H1 (cell line): ENCODE results near the gene TEX14. TPM values are rescaled to one million over a fixed set of nuclear protein-coding genes. Genes with fewer than 3 reads are reported as not detected.

ENCODE experiments used
- CTCF ChIA-PET: fragments of 300-600 bp; sonication (Branson Sonifier 250); formaldehyde crosslinking; loops from one replicate; lab custom pipeline; 2021; ENCODE audit not compliant: partially characterized antibody; lab: Charles Lee
- POLR2A ChIA-PET: fragments of 300-600 bp; sonication (Branson Sonifier 250); formaldehyde crosslinking; loops from one replicate; lab custom pipeline; 2021; ENCODE audit warnings: inconsistent platforms; ENCODE audit not compliant: partially characterized antibody; lab: Charles Lee
- DNase-seq, 2 experiments: peaks; one replicate each; pipeline versions ENCODE4 v3.0.0 to v3.0.0-alpha.2; 2010 to 2022; ENCODE audit warnings: low spot score in 2 of 2, low read depth in 1 of 2, mixed read lengths in 1 of 2
- FAIRE-seq: peaks from 2 replicates; lab custom pipeline; 2011; peaks lifted over from hg19 to GRCh38; lab: Jason Lieb, UNC
- H2AFZ ChIP-seq: 2 replicates; pipeline ENCODE4 v1.8.1; 2012; ENCODE audit warnings: low read length, inconsistent platforms
- H2AK5ac ChIP-seq: 2 replicates; pipeline ENCODE4 v1.6.1; 2013; ENCODE audit warnings: low read depth, low read length
- H2BK120ac ChIP-seq: replicated peaks from 2 replicates; pipeline ENCODE3; 2013; ENCODE audit warnings: low read depth, low read length, inconsistent platforms
- H2BK12ac ChIP-seq: 2 replicates; pipeline ENCODE4 v1.6.1; 2013; ENCODE audit warnings: low read depth, low read length
- H2BK15ac ChIP-seq: 2 replicates; pipeline ENCODE4 v1.6.1; 2013; ENCODE audit warnings: low read length
- H2BK20ac ChIP-seq: 2 replicates; pipeline ENCODE4 v1.6.1; 2013; ENCODE audit warnings: low read length
- H2BK5ac ChIP-seq: 2 replicates; pipeline ENCODE4 v1.6.1; 2013; ENCODE audit warnings: low read depth, low read length
- H3K14ac ChIP-seq: 2 replicates; pipeline ENCODE4 v1.6.1; 2013; ENCODE audit warnings: inconsistent platforms; ENCODE audit not compliant: insufficient read length
- H3K18ac ChIP-seq: 2 replicates; pipeline ENCODE4 v1.6.1; 2013; ENCODE audit warnings: low read length; ENCODE audit errors: extremely low read depth
- H3K23ac ChIP-seq: 2 replicates; pipeline ENCODE4 v1.6.1; 2013; ENCODE audit warnings: inconsistent platforms; ENCODE audit not compliant: insufficient read length
- H3K23me2 ChIP-seq: 2 replicates; pipeline ENCODE4 v1.6.1; 2013; ENCODE audit warnings: low read depth, low read length
- H3K27ac ChIP-seq: 2 replicates; pipeline ENCODE4 v1.6.1; 2011; ENCODE audit warnings: low read depth, low read length, inconsistent platforms
- H3K27me3 ChIP-seq, 4 experiments: replicated peaks in 1 of 4; 1 replicate in 1 of 4; 2 replicates in 3 of 4; pipeline versions ENCODE4 v1.6.1 to v1.8.1; 2011 to 2013; ENCODE audit warnings: low read length in 3 of 4, mild to moderate bottlenecking in 3 of 4, inconsistent platforms in 2 of 4, mixed read lengths in 2 of 4, moderate library complexity in 1 of 4; ENCODE audit not compliant: control insufficient read depth in 3 of 4, insufficient read depth in 3 of 4; ENCODE audit errors: extremely low read depth in 1 of 4
- H3K36me3 ChIP-seq, 4 experiments: 2 replicates each; pipeline versions ENCODE4 v1.6.1 to v1.8.1; 2011 to 2013; ENCODE audit warnings: mild to moderate bottlenecking in 4 of 4, low read length in 3 of 4, moderate library complexity in 2 of 4, control low read depth in 1 of 4, inconsistent platforms in 1 of 4; ENCODE audit not compliant: insufficient read depth in 4 of 4, control insufficient read depth in 2 of 4
- H3K4ac ChIP-seq: replicated peaks from 2 replicates; pipeline ENCODE3; 2013; ENCODE audit warnings: low read length, low read depth, mixed read lengths, inconsistent platforms; ENCODE audit not compliant: insufficient read length
- H3K4me1 ChIP-seq, 4 experiments: replicated peaks in 1 of 4; 1 replicate in 1 of 4; 2 replicates in 3 of 4; pipeline versions ENCODE4 v1.6.1 to v1.8.1; 2011 to 2013; ENCODE audit warnings: low read length in 3 of 4, inconsistent platforms in 2 of 4, mixed read lengths in 1 of 4; ENCODE audit not compliant: insufficient read depth in 4 of 4, control insufficient read depth in 3 of 4
- H3K4me2 ChIP-seq, 2 experiments: 2 replicates each; pipeline versions ENCODE4 v1.6.1 to v1.8.1; 2011 to 2013; ENCODE audit warnings: low read depth in 2 of 2, low read length in 2 of 2, control low read depth in 1 of 2, inconsistent platforms in 1 of 2, mild to moderate bottlenecking in 1 of 2; ENCODE audit not compliant: insufficient read depth in 1 of 2
- H3K4me3 ChIP-seq, 4 experiments: fragments of 200-600, 300-600 bp in 1 of 4; sonication (generic), shearing (Covaris generic), sonication (Bioruptor Twin) in 1 of 4; 2 replicates each; pipeline versions ENCODE4 v1.5.1 to v1.8.1; 2011 to 2016; ENCODE audit warnings: low read length in 4 of 4, low read depth in 3 of 4, control low read depth in 2 of 4, inconsistent platforms in 2 of 4, mild to moderate bottlenecking in 2 of 4, mixed read lengths in 1 of 4, moderate library complexity in 1 of 4; ENCODE audit not compliant: insufficient read depth in 2 of 4; ENCODE audit errors: extremely low read depth in 1 of 4
- H3K56ac ChIP-seq: replicated peaks from 2 replicates; pipeline ENCODE3; 2013; ENCODE audit warnings: low read depth, mild to moderate bottlenecking, mixed read lengths, low read length, inconsistent platforms; ENCODE audit not compliant: insufficient read length
- H3K79me1 ChIP-seq: 2 replicates; pipeline ENCODE4 v1.6.1; 2013; ENCODE audit warnings: low read depth, low read length, control low read depth
- H3K79me2 ChIP-seq, 2 experiments: 2 replicates each; pipeline versions ENCODE4 v1.6.1 to v1.8.1; 2012 to 2013; ENCODE audit warnings: low read length in 2 of 2, mild to moderate bottlenecking in 2 of 2, inconsistent platforms in 1 of 2; ENCODE audit not compliant: insufficient read depth in 2 of 2, control insufficient read depth in 1 of 2
- H3K9ac ChIP-seq, 4 experiments: replicated peaks in 1 of 4; 1 replicate in 1 of 4; 2 replicates in 3 of 4; pipeline versions ENCODE4 v1.6.1 to v1.8.1; 2011 to 2013; ENCODE audit warnings: low read depth in 3 of 4, low read length in 3 of 4, control low read depth in 2 of 4, mild to moderate bottlenecking in 2 of 4, moderate library complexity in 2 of 4, inconsistent platforms in 1 of 4; ENCODE audit errors: extremely low read depth in 1 of 4
- H3K9me3 ChIP-seq, 2 experiments: 2 replicates each; pipeline versions ENCODE4 v1.6.1 to v1.8.1; 2012 to 2013; ENCODE audit warnings: mild to moderate bottlenecking in 2 of 2, moderate library complexity in 2 of 2, control low read depth in 1 of 2, inconsistent platforms in 1 of 2, low read depth in 1 of 2, low read length in 1 of 2, mixed read lengths in 1 of 2; ENCODE audit not compliant: insufficient read depth in 2 of 2
- H4K20me1 ChIP-seq, 2 experiments: replicated peaks in 1 of 2; 2 replicates each; pipeline versions ENCODE3 to v1.8.1; 2011 to 2013; ENCODE audit warnings: inconsistent platforms in 2 of 2, low read length in 2 of 2, mild to moderate bottlenecking in 1 of 2; ENCODE audit not compliant: insufficient read depth in 2 of 2, control insufficient read depth in 1 of 2
- H4K5ac ChIP-seq: 2 replicates; pipeline ENCODE4 v1.6.1; 2013; ENCODE audit warnings: low read length, low read depth, mixed read lengths, inconsistent platforms; ENCODE audit not compliant: insufficient read length
- H4K8ac ChIP-seq: 2 replicates; pipeline ENCODE4 v1.8.0; 2013; ENCODE audit warnings: mild to moderate bottlenecking, moderate library complexity, low read length, inconsistent platforms; ENCODE audit not compliant: insufficient read depth; ENCODE audit errors: extremely low read depth
- H4K91ac ChIP-seq: replicated peaks from 2 replicates; pipeline ENCODE3; 2013; ENCODE audit warnings: low read length, mixed read lengths, inconsistent platforms; ENCODE audit not compliant: insufficient read length
- CEBPB ChIP-seq: IDR thresholded peaks from 2 replicates; pipeline ENCODE4 v1.6.1; 2012; ENCODE audit warnings: low read depth, low read length
- GABPA ChIP-seq: IDR thresholded peaks from 2 replicates; pipeline ENCODE4 v1.6.1; 2011; ENCODE audit warnings: mild to moderate bottlenecking, low read length, moderate library complexity, borderline replicate concordance; ENCODE audit not compliant: insufficient read depth
- HDAC6 ChIP-seq: IDR thresholded peaks from one replicate; pipeline ENCODE4 v1.7.1; 2012; ENCODE audit warnings: low read depth, mild to moderate bottlenecking, inconsistent platforms, low read length, moderate library complexity
- KDM5A ChIP-seq: fragments of 200-600 bp; IDR thresholded peaks from 2 replicates; pipeline ENCODE4 v1.7.1; 2012; ENCODE audit warnings: mild to moderate bottlenecking, low read length, inconsistent platforms, mixed read lengths
- NANOG ChIP-seq: IDR thresholded peaks from 2 replicates; pipeline ENCODE4 v1.6.1; 2011; ENCODE audit warnings: low read length, low read depth, mild to moderate bottlenecking, inconsistent platforms; ENCODE audit not compliant: insufficient read depth, poor library complexity, severe bottlenecking
- POLR2A ChIP-seq, 2 experiments: IDR thresholded peaks; 1 replicate in 1 of 2; 2 replicates in 1 of 2; pipeline ENCODE4 v1.6.1; 2011; ENCODE audit warnings: low read depth in 2 of 2, low read length in 2 of 2, mild to moderate bottlenecking in 2 of 2; ENCODE audit errors: control extremely low read depth in 1 of 2
- SIN3A ChIP-seq, 2 experiments: IDR thresholded peaks in 1 of 2; conservative IDR thresholded peaks in 1 of 2; 2 replicates each; pipeline ENCODE4 v1.6.1; 2011 to 2012; ENCODE audit warnings: low read length in 2 of 2, improper control_type of control experiment in 1 of 2, low read depth in 1 of 2, mild to moderate bottlenecking in 1 of 2
- USF2 ChIP-seq: IDR thresholded peaks from 2 replicates; pipeline ENCODE4 v1.6.1; 2011; ENCODE audit warnings: low read length, improper control_type of control experiment
- WGBS, 2 experiments: shearing (Covaris generic) in 1 of 2; methylation state at CpG; one replicate each; pipeline versions ENCODE4 v1.1.6 to v1.1.7; 2013 to 2015; ENCODE audit warnings: low lambda C conversion rate in 2 of 2, mixed read lengths in 2 of 2, inconsistent platforms in 1 of 2, low coverage in 1 of 2, missing lambda C conversion rate in 1 of 2; ENCODE audit not compliant: insufficient replicate concordance in 2 of 2, insufficient coverage in 1 of 2, insufficient read length in 1 of 2; ENCODE audit errors: extremely low coverage in 1 of 2, missing lambda C conversion rate in 1 of 2; 5-methylcytosine and 5-hydroxymethylcytosine counted together
- polyA plus RNA-seq, 7 experiments: library from polyadenylated mRNA; depleted of rRNA in 3 of 7; stranded (reverse) in 5 of 7; unstranded in 2 of 7; fragments of >200 nt in 5 of 7; fragments of 200-250 nt in 2 of 7; gene quantifications; 1 replicate in 5 of 7; 2 replicates in 1 of 7; 4 replicates in 1 of 7; pipeline versions ENCODE4 v1.2.1 to v1.2.3, GENCODE V29; 2011 to 2013; ENCODE audit warnings: missing spikeins in 2 of 7, mixed read lengths in 2 of 7
- total RNA-seq: library from RNA; stranded (reverse); fragmentation: NEBNext Ultra II Directional; extraction: Animal tissue kit (Norgen Biotek cat#: 25700); gene quantifications from 2 replicates; pipeline ENCODE4 v1.2.1, GENCODE V29; 2021

Gene TEX14
- total and polyA plus RNA-seq, 2 of the 8 experiments (the other 6 are each of a cell fraction or from before 2014, with no cell fraction given): 0.83 to 2.5 TPM

- Histone ChIP-seq H4K20me1 (peaks cover 2% of the 10 kb centered on the region in 2 experiments), H3K27me3 (no peaks in the 10 kb centered on the region), H3K36me3 (peaks cover 10 to 21% (median 18%) of the 10 kb centered on the region in 4 experiments; a peak in 7 of 8 replicates), H2AK5ac (no peak overlapping the region), H2BK12ac (0 out of 2 replicates have a peak overlapping the region, but pooled peaks have one; percentile 68), H3K79me2 (peaks cover 0 to 26% of the 10 kb centered on the region in 2 experiments; a peak in 2 of 4 replicates), H3K27ac (no peak overlapping the region), H3K4ac (no peak overlapping the region), H2AFZ (no peak overlapping the region), H3K23me2 (peaks cover 15% of the 10 kb centered on the region), H3K4me2 (peak overlapping the region; percentile 52 to 69), H2BK5ac (0 out of 2 replicates have a peak overlapping the region, but pooled peaks have one; percentile 88), H2BK120ac (no peak overlapping the region), H3K56ac (no peak overlapping the region), H4K91ac (no peak overlapping the region), H3K18ac (no peak overlapping the region), H4K5ac (no peak overlapping the region), H3K4me1 (peaks cover 0 to 18% (median 5%) of the 10 kb centered on the region in 4 experiments; a peak in 5 of 7 replicates), H3K9me3 (no peaks in the 10 kb centered on the region), H3K4me3 (peak overlapping the region; percentile 29 to 88 (median 66); a peak in 7 of 8 replicates), H2BK20ac (no peak overlapping the region), H3K14ac (no peak overlapping the region), H3K23ac (no peak overlapping the region), H4K8ac (no peak overlapping the region), H3K79me1 (peaks cover 4% of the 10 kb centered on the region), H3K9ac (0 out of 7 replicates have a peak overlapping the region, but pooled peaks of 1 of the 4 experiments have one; percentile 0), H2BK15ac (peak overlapping the region; percentile 75; the same call in 1 of the 2 replicates)
- TF ChIP-seq GABPA (no peak), POLR2A (IDR thresholded peaks at IDR 0.05; ENCODE audit: control extremely low read depth in 1 of 2, low read depth in 2 of 2, low read length in 2 of 2) (no peak), CEBPB (no peak), HDAC6 (no peak), KDM5A (no peak), USF2 (no peak), NANOG (no peak), SIN3A (conservative IDR thresholded peaks at IDR 0.05 in 1 of 2, IDR thresholded peaks at IDR 0.05 in 1 of 2; ENCODE audit: low read depth in 1 of 2, low read length in 2 of 2) (no peak)
- DNase-seq: no peak
- FAIRE-seq: no peak
- CTCF ChIA-PET: interaction anchor here (0.6 to 1.2 kb wide), 5 partner anchors 55 to 315 kb away, joined by 3 to 4 read pairs (median 3); no protein-coding TSS in a partner anchor
- POLR2A ChIA-PET: interaction anchor here (0.5 to 2.9 kb wide), 21 partner anchors 9 to 1178 kb away, joined by 3 to 25 read pairs (median 4); partner anchors contain the start of genes HSF5, MKS1 and SUPT4H1
- WGBS, 2 experiments: 65% methylated on average over 2 of the region's 2 CpGs; no CpG with 5 or more reads in 1 of the 2 experiments
Measured at GRCh38 chr17:58515286-58515685, 176.6 kb downstream of the TEX14 start.
